AG04450 (cell line): ENCODE results near the gene TRIM41. TPM values are rescaled to one million over a fixed set of nuclear protein-coding genes. Genes with fewer than 3 reads are reported as not detected.
A peak's percentile ranks its signal among the peaks of the same experiment; 100 is the strongest.

Source experiments
- CTCF ChIA-PET: fragments of 300-600, 350-600 bp; formaldehyde crosslinking; extraction: SDS; loops from one replicate; lab custom pipeline; 2022; ENCODE audit warnings: antibody characterized with exemption, inconsistent platforms; lab: Charles Lee
- POLR2A ChIA-PET: fragments of 350-600 bp; formaldehyde crosslinking; extraction: SDS; loops from one replicate; lab custom pipeline; 2021; ENCODE audit warnings: antibody characterized with exemption, inconsistent platforms; lab: Yijun Ruan, JAX
- DNase-seq: peaks from one replicate; pipeline ENCODE4 v3.0.0-alpha.2; 2011; ENCODE audit warnings: low read depth, low spot score
- H3K27ac ChIP-seq: one replicate; pipeline ENCODE4 v1.5.1; 2012; ENCODE audit warnings: low read depth, low read length, control low read depth
- H3K27me3 ChIP-seq: one replicate; pipeline ENCODE4 v1.6.0; 2012; ENCODE audit warnings: low read length; ENCODE audit not compliant: control insufficient read depth, insufficient read depth
- H3K4me3 ChIP-seq: 2 replicates; pipeline ENCODE4 v1.5.1; 2011; ENCODE audit warnings: mild to moderate bottlenecking, low read depth, low read length, control low read depth
- H3K9me3 ChIP-seq: 2 replicates; pipeline ENCODE4 v1.5.1; 2012; ENCODE audit warnings: low read length; ENCODE audit not compliant: control insufficient read depth, insufficient read depth
- polyA plus RNA-seq: library from polyadenylated mRNA; depleted of rRNA; stranded (reverse); fragments of >200 nt; gene quantifications from 2 replicates; pipeline ENCODE4 v1.2.3, GENCODE V29; 2011
- TF ChIP-seq, protein P1 (sequence below): IDR thresholded peaks from 2 replicates; pipeline ENCODE4 v1.5.1; 2011; ENCODE audit warnings: low read depth, low read length, control low read depth, inconsistent platforms

Gene TRIM41
- polyA plus RNA-seq, 1 experiment: 11.5 TPM

DNA sequence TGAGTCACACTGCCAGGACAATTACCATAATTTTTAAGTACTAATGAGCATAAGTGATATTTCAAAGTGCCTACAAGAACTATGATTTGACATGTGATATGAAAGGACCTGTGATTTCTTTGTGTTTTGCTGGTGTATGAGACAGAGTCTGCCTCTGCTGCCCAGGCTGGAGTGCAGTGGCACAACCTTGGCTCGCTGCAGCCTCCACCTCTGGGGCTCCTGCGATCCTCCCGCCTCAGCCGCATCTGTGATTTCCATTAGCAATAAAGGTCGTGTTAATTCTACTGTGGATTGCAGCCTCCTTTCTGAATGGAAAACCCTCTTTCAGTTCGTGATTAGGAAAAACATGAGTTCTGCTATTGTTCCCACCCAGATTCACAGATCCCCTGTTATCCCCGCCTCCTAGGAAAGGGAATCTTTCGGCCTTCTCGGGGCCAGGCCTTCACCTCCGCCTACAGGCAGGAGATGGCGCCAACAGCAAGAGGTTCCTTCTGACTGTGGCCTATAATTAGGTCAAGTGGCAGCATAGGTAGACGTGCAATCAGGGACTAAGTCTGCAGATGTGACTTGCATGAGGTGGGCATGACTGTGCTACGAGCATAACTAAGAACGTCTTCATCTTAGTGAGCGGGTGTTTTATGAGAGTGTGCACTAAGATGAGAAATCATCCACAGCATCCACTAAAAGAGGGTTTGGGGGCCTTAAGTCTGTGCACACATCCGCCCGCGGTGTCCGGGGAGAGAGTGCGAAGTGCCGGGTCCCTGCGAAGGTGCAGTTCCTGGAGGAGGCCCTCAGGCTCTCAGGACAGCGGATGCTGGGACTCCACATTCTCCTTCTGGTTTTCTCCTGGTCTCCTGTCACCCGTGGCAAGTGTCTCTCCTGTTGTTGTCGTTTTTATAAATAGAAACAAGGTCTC, 41.2 kb upstream of the TRIM41 start:
- Histone ChIP-seq H3K27ac (no peak overlapping the region), H3K9me3 (no peaks in the 10 kb centered on the region), H3K4me3 (no peak overlapping the region), H3K27me3 (no peaks in the 10 kb centered on the region)
- DNase-seq: no peak
- CTCF ChIA-PET: interaction anchor here (0.7 kb wide), 1 partner anchor 20 kb away, joined by 3 read pairs; no protein-coding TSS in a partner anchor
- POLR2A ChIA-PET: no interaction called here
- TF ChIP-seq, protein P1, sequence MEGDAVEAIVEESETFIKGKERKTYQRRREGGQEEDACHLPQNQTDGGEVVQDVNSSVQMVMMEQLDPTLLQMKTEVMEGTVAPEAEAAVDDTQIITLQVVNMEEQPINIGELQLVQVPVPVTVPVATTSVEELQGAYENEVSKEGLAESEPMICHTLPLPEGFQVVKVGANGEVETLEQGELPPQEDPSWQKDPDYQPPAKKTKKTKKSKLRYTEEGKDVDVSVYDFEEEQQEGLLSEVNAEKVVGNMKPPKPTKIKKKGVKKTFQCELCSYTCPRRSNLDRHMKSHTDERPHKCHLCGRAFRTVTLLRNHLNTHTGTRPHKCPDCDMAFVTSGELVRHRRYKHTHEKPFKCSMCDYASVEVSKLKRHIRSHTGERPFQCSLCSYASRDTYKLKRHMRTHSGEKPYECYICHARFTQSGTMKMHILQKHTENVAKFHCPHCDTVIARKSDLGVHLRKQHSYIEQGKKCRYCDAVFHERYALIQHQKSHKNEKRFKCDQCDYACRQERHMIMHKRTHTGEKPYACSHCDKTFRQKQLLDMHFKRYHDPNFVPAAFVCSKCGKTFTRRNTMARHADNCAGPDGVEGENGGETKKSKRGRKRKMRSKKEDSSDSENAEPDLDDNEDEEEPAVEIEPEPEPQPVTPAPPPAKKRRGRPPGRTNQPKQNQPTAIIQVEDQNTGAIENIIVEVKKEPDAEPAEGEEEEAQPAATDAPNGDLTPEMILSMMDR: peak; percentile 80

DNA sequence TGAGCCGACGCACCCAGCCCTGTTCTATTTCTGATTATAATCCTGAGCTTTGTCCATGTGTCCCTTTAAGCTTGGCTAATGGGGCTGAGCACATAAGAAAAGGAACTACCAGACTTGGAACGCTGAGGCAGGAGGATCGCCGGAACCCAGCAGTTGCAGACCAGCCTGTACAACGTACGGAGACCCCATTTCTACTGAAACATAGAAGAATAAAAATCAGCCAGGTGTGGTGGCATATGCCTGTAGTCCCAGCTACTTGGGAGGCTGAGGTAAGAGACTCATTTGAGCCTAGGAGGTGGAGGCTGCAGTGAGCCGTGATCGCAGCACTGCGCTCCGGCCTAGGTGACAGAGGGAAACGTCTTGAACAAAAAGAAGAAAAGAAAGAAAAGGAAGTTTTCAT, 40.4 kb upstream of the TRIM41 start:
- no peak for DNase-seq
- no peak overlapping the region for H3K4me3 ChIP-seq
- CTCF ChIA-PET: interaction anchor here (0.7 kb wide), 1 partner anchor 21 kb away, joined by 3 read pairs; no protein-coding TSS in a partner anchor
- no peaks in the 10 kb centered on the region for H3K9me3 ChIP-seq
- H3K27me3 ChIP-seq: no peaks in the 10 kb centered on the region
- TF ChIP-seq, protein P1: no peak
- POLR2A ChIA-PET: no interaction called here
- no peak overlapping the region for H3K27ac ChIP-seq

DNA sequence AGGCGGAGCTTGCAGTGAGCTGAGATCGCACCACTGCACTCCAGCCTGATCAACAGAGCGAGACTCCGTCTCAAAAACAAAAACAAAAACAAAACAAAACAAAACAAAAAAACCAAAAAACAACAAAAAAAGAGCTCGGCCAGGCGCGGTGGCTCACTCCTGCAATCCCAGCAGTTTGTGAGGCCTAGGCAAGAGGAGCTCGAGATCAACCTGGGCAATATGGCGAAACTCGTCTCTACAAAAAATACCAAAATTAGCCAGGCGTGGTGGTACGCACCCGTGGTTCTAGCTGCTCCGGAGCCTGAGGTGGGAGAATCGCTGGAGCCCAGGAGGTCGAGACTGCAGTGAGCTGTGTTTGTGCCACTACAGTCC, 38.2 kb upstream of the TRIM41 start:
- H3K27me3 ChIP-seq: no peaks in the 10 kb centered on the region
- H3K27ac ChIP-seq: no peak overlapping the region
- TF ChIP-seq, protein P1: no peak
- H3K9me3 ChIP-seq: no peaks in the 10 kb centered on the region
- ChIA-PET POLR2A (interaction anchor here (0.9 to 1.6 kb wide), 5 partner anchors 11 to 374 kb away, joined by 3 to 7 read pairs (median 5); partner anchors contain the start of gene TRIM41), CTCF (interaction anchor here (0.6 to 2.7 kb wide), 16 partner anchors 8 to 400 kb away, joined by 3 to 17 read pairs (median 5); no protein-coding TSS in a partner anchor)
- DNase-seq: no peak
- no peak overlapping the region for H3K4me3 ChIP-seq

DNA sequence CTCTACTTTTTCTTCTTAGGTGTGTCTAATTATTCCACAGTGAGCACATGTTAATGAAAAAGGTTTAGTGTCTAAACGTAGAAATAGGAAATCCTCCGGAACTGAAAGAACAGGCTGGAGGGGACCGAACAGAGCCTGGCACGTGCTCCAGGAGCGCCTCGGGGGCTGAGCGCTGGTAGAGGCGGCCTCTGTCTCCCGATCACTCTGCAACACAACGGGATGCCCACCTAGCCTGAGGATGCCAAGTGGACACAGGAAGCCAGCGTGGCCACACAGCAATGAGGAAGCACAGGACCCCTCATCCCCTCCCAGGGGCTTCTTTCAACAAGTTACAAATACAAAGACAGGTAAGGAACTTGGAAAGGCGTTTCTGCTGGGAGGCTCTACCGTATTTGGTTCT, 37.5 kb upstream of the TRIM41 start:
- H3K27me3 ChIP-seq: no peaks in the 10 kb centered on the region
- DNase-seq: no peak
- TF ChIP-seq, protein P1: no peak
- H3K9me3 ChIP-seq: no peaks in the 10 kb centered on the region
- H3K27ac ChIP-seq: no peak overlapping the region
- POLR2A ChIA-PET: interaction anchor here (1.1 kb wide), 1 partner anchor 375 kb away, joined by 3 read pairs; no protein-coding TSS in a partner anchor
- H3K4me3 ChIP-seq: no peak overlapping the region
- CTCF ChIA-PET: interaction anchor here (1.1 to 2.7 kb wide), 6 partner anchors 13 to 384 kb away, joined by 3 to 17 read pairs (median 7); no protein-coding TSS in a partner anchor

DNA sequence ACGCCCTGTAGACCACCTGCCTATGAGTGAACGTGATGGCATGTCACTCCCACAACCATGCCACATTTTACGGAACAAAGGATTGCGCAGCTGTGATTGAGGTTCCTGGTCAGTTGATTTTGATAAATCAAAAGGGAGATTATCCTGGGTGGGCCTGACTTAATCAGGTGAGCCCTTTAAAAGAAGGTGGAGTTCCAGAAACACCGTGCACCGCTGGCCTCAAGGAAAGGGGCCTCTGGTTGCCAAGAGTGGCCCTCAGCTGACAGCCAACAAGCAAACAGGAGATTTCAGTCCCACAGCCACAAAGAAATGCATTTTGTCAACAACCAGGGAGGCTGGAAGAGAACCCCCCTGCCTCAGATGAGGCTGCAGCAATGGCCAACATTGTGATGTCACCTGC, 37.1 kb upstream of the TRIM41 start:
- DNase-seq: no peak
- H3K9me3 ChIP-seq: no peaks in the 10 kb centered on the region
- H3K27me3 ChIP-seq: no peaks in the 10 kb centered on the region
- TF ChIP-seq, protein P1: no peak
- H3K27ac ChIP-seq: no peak overlapping the region
- H3K4me3 ChIP-seq: no peak overlapping the region
- CTCF ChIA-PET: interaction anchor here (0.5 to 2.6 kb wide), 2 partner anchors 13 to 21 kb away, joined by 5 to 17 read pairs; no protein-coding TSS in a partner anchor
- POLR2A ChIA-PET: no interaction called here
